Astrocyte (in vitro differentiated cells and primary cell): ENCODE measurements around the gene SMIM41.

ENCODE experiments used
- EZH2 ChIP-seq: IDR thresholded peaks from 2 replicates; pipeline ENCODE4 v1.6.1; 2012; ENCODE audit warnings: mild to moderate bottlenecking, low read length, inconsistent platforms; ENCODE audit not compliant: insufficient read depth
- TF ChIP-seq, protein P1 (sequence below): IDR thresholded peaks from 2 replicates; pipeline ENCODE4 v1.5.1; 2011; ENCODE audit warnings: low read depth, mild to moderate bottlenecking, inconsistent platforms, low read length, moderate library complexity; ENCODE audit not compliant: insufficient read depth

- TF ChIP-seq, protein P1, sequence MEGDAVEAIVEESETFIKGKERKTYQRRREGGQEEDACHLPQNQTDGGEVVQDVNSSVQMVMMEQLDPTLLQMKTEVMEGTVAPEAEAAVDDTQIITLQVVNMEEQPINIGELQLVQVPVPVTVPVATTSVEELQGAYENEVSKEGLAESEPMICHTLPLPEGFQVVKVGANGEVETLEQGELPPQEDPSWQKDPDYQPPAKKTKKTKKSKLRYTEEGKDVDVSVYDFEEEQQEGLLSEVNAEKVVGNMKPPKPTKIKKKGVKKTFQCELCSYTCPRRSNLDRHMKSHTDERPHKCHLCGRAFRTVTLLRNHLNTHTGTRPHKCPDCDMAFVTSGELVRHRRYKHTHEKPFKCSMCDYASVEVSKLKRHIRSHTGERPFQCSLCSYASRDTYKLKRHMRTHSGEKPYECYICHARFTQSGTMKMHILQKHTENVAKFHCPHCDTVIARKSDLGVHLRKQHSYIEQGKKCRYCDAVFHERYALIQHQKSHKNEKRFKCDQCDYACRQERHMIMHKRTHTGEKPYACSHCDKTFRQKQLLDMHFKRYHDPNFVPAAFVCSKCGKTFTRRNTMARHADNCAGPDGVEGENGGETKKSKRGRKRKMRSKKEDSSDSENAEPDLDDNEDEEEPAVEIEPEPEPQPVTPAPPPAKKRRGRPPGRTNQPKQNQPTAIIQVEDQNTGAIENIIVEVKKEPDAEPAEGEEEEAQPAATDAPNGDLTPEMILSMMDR, result no peak
- TF ChIP-seq EZH2, result no peak
These were observed 19.7 kb upstream of the SMIM41 start for GRCh38 chr12:52059582-52060497.
